HepG2 (cell line): ENCODE results near the gene ATP1A2. TPM values are rescaled to one million over a fixed set of nuclear protein-coding genes. Genes with fewer than 3 reads are reported as not detected.

Experiments
- ATF1 ChIP-seq: IDR thresholded peaks from 2 replicates; pipeline ENCODE4 v1.6.1; 2016; ENCODE audit warnings: mild to moderate bottlenecking, control low read depth
- FOSL1 ChIP-seq: sonication (generic); formaldehyde crosslinking; IDR thresholded peaks from 2 replicates; pipeline ENCODE4 v1.9.0; 2021; ENCODE audit warnings: missing genetic modification reagents, borderline replicate concordance
- GFI1 ChIP-seq: sonication (generic); formaldehyde crosslinking; IDR thresholded peaks from 2 replicates; pipeline ENCODE4 v1.5.0; 2020; ENCODE audit warnings: missing genetic modification reagents, mild to moderate bottlenecking, borderline replicate concordance
- HNRNPLL ChIP-seq: fragments of 200-400 bp; formaldehyde crosslinking; IDR thresholded peaks from 2 replicates; pipeline ENCODE4 v1.6.1; 2017; ENCODE audit warnings: mild to moderate bottlenecking, low read depth, low read length; ENCODE audit not compliant: poor library complexity, severe bottlenecking
- IRF2 ChIP-seq: IDR thresholded peaks from 2 replicates; pipeline ENCODE4 v1.6.1; 2018; ENCODE audit warnings: missing genetic modification reagents, missing compliant biosample characterization
- PHF5A ChIP-seq: IDR thresholded peaks from one replicate; pipeline ENCODE4 v1.6.1; 2018; ENCODE audit warnings: low read depth, missing genetic modification reagents; ENCODE audit not compliant: unreplicated experiment
- POLR2G ChIP-seq: fragments of 200-400 bp; formaldehyde crosslinking; IDR thresholded peaks from 2 replicates; pipeline ENCODE4 v1.6.1; 2018; ENCODE audit warnings: mild to moderate bottlenecking, low read depth, low read length, moderate library complexity
- SNAPC2 ChIP-seq: sonication (generic); formaldehyde crosslinking; IDR thresholded peaks from 2 replicates; pipeline ENCODE4 v1.8.1; 2022; ENCODE audit warnings: mild to moderate bottlenecking, missing genetic modification reagents
- SRSF4 ChIP-seq: fragments of 200-400 bp; formaldehyde crosslinking; IDR thresholded peaks from one replicate; pipeline ENCODE4 v1.6.1; 2018; ENCODE audit warnings: mild to moderate bottlenecking, low read depth, low read length, moderate library complexity; ENCODE audit not compliant: poor library complexity, severe bottlenecking
- TBP ChIP-seq: sonication (generic); formaldehyde crosslinking; IDR thresholded peaks from 2 replicates; pipeline ENCODE4 v1.5.0; 2020; ENCODE audit warnings: missing genetic modification reagents
- ZNF660 ChIP-seq: sonication (generic); formaldehyde crosslinking; IDR thresholded peaks from 2 replicates; pipeline ENCODE4 v1.5.1; 2020; ENCODE audit warnings: mild to moderate bottlenecking, low read depth, missing genetic modification reagents, borderline replicate concordance
- polyA plus RNA-seq, 8 experiments: library from polyadenylated mRNA; depleted of rRNA in 3 of 8; stranded (reverse) in 7 of 8; unstranded in 1 of 8; fragments of >200 nt; fragmentation: Illumina TruSeq in 4 of 8; extraction: Trizol in 4 of 8; gene quantifications; 2 replicates each; pipeline versions ENCODE4 v1.2.1 to v1.2.3, GENCODE V29; 2011 to 2016; ENCODE audit warnings: low read depth in 4 of 8, missing spikeins in 1 of 8, mixed read lengths in 1 of 8; ENCODE audit not compliant: insufficient read depth in 1 of 8
- total RNA-seq, 5 experiments: library from RNA; depleted of rRNA; stranded (reverse); fragments of >200 nt; fragmentation: Illumina TruSeq; extraction: Trizol; gene quantifications; 2 replicates each; pipeline ENCODE4 v1.2.3, GENCODE V29; 2016; ENCODE audit warnings: low read depth in 1 of 5
- TF ChIP-seq, protein P1 (sequence below): sonication (generic); formaldehyde crosslinking; IDR thresholded peaks from 2 replicates; pipeline ENCODE4 v1.8.0; 2022; ENCODE audit warnings: missing genetic modification reagents, mild to moderate bottlenecking, borderline replicate concordance
- TF ChIP-seq, protein P2 (sequence below): sonication (generic); formaldehyde crosslinking; IDR thresholded peaks from 2 replicates; pipeline ENCODE4 v1.4.0; 2020; ENCODE audit warnings: mild to moderate bottlenecking, missing genetic modification reagents, borderline replicate concordance
- TF ChIP-seq, protein P3 (sequence below): sonication (generic); formaldehyde crosslinking; IDR thresholded peaks from 2 replicates; pipeline ENCODE4 v1.8.0; 2022; ENCODE audit warnings: missing genetic modification reagents, mild to moderate bottlenecking, moderate library complexity, borderline replicate concordance
- TF ChIP-seq, protein P4 (sequence below): sonication (generic); formaldehyde crosslinking; IDR thresholded peaks from 2 replicates; pipeline ENCODE4 v1.4.0; 2020; ENCODE audit warnings: missing genetic modification reagents, borderline replicate concordance
- TF ChIP-seq, protein P5 (sequence below): sonication (generic); formaldehyde crosslinking; IDR thresholded peaks from 2 replicates; pipeline ENCODE4 v1.4.0; 2020; ENCODE audit warnings: missing genetic modification reagents

The ATP1A2 gene
- total and polyA plus RNA-seq, 2 of the 13 experiments (the other 11 are each of a cell fraction or from before 2014, with no cell fraction given) = 0.16 TPM; not detected in 1

DNA sequence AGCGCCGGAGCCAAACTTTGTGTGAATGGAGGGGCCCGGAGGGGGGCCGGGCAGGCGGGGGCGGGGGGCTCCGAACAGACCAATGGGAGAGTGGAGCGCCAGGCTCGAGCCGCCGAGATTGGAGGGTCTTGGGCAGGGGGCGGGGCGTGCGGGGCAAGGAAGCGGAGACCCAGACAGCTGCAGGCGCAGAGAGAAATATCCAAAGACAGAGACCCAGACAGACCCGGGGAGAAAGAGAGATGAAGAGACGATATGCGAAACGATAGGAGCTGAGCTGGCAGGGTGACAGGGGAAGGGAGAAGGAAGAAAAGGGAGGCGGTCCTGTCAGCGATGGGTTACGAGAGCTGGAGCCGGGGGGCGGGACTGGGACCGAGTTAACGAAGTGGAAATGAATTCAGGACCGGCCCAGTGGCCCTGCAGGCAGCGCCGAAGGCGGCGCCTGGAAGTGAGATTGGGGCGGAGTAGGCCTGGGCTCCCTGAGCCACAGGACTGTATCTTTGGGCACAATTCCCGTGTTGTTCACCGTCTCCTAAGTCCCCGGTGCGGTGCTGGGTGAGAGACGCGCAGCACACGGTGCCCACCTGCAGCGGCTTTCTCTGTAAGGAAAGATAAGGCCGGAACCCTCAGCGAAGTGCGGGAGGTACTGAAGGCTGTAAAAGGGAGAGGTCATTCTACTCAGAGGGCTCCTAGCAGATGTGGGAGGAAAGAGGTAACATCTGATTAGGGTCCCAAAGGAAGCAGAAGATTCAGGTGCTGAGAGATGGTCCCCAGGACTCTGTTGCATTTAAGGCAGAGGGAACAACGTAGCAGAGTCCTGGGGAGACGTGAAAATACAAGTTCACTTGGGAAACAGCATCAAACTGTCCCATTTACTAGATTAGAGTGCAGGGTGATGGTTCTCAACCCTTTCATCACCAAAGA is 45.1 kb upstream of the ATP1A2 start (continued):
- no peak for TF ChIP-seq HNRNPLL
- TF ChIP-seq, protein P1, sequence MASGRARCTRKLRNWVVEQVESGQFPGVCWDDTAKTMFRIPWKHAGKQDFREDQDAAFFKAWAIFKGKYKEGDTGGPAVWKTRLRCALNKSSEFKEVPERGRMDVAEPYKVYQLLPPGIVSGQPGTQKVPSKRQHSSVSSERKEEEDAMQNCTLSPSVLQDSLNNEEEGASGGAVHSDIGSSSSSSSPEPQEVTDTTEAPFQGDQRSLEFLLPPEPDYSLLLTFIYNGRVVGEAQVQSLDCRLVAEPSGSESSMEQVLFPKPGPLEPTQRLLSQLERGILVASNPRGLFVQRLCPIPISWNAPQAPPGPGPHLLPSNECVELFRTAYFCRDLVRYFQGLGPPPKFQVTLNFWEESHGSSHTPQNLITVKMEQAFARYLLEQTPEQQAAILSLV = no peak
- no peak for TF ChIP-seq IRF2 (CRISPR knock-in tag)
- TF ChIP-seq, protein P2, sequence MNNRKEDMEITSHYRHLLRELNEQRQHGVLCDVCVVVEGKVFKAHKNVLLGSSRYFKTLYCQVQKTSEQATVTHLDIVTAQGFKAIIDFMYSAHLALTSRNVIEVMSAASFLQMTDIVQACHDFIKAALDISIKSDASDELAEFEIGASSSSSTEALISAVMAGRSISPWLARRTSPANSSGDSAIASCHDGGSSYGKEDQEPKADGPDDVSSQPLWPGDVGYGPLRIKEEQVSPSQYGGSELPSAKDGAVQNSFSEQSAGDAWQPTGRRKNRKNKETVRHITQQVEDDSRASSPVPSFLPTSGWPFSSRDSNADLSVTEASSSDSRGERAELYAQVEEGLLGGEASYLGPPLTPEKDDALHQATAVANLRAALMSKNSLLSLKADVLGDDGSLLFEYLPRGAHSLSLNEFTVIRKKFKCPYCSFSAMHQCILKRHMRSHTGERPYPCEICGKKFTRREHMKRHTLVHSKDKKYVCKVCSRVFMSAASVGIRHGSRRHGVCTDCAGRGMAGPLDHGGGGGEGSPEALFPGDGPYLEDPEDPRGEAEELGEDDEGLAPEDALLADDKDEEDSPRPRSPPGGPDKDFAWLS = no peak
- no peak for TF ChIP-seq ATF1 (CRISPR knock-in tag)
- TF ChIP-seq, protein P3, sequence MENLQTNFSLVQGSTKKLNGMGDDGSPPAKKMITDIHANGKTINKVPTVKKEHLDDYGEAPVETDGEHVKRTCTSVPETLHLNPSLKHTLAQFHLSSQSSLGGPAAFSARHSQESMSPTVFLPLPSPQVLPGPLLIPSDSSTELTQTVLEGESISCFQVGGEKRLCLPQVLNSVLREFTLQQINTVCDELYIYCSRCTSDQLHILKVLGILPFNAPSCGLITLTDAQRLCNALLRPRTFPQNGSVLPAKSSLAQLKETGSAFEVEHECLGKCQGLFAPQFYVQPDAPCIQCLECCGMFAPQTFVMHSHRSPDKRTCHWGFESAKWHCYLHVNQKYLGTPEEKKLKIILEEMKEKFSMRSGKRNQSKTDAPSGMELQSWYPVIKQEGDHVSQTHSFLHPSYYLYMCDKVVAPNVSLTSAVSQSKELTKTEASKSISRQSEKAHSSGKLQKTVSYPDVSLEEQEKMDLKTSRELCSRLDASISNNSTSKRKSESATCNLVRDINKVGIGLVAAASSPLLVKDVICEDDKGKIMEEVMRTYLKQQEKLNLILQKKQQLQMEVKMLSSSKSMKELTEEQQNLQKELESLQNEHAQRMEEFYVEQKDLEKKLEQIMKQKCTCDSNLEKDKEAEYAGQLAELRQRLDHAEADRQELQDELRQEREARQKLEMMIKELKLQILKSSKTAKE = no peak
- no peak for TF ChIP-seq GFI1
- TF ChIP-seq, protein P4, sequence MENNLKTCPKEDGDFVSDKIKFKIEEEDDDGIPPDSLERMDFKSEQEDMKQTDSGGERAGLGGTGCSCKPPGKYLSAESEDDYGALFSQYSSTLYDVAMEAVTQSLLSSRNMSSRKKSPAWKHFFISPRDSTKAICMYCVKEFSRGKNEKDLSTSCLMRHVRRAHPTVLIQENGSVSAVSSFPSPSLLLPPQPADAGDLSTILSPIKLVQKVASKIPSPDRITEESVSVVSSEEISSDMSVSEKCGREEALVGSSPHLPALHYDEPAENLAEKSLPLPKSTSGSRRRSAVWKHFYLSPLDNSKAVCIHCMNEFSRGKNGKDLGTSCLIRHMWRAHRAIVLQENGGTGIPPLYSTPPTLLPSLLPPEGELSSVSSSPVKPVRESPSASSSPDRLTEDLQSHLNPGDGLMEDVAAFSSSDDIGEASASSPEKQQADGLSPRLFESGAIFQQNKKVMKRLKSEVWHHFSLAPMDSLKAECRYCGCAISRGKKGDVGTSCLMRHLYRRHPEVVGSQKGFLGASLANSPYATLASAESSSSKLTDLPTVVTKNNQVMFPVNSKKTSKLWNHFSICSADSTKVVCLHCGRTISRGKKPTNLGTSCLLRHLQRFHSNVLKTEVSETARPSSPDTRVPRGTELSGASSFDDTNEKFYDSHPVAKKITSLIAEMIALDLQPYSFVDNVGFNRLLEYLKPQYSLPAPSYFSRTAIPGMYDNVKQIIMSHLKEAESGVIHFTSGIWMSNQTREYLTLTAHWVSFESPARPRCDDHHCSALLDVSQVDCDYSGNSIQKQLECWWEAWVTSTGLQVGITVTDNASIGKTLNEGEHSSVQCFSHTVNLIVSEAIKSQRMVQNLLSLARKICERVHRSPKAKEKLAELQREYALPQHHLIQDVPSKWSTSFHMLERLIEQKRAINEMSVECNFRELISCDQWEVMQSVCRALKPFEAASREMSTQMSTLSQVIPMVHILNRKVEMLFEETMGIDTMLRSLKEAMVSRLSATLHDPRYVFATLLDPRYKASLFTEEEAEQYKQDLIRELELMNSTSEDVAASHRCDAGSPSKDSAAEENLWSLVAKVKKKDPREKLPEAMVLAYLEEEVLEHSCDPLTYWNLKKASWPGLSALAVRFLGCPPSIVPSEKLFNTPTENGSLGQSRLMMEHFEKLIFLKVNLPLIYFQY (CRISPR knock-in tag) = peak; percentile 58; the same call in 1 of the 2 replicates
- TF ChIP-seq SNAPC2 = no peak
- TF ChIP-seq FOSL1 = no peak
- no peak for TF ChIP-seq SRSF4
- peak; percentile 67 for TF ChIP-seq POLR2G
- TF ChIP-seq PHF5A = no peak
- TF ChIP-seq TBP (CRISPR knock-in tag) = no peak
- no peak for TF ChIP-seq ZNF660
- TF ChIP-seq, protein P5, sequence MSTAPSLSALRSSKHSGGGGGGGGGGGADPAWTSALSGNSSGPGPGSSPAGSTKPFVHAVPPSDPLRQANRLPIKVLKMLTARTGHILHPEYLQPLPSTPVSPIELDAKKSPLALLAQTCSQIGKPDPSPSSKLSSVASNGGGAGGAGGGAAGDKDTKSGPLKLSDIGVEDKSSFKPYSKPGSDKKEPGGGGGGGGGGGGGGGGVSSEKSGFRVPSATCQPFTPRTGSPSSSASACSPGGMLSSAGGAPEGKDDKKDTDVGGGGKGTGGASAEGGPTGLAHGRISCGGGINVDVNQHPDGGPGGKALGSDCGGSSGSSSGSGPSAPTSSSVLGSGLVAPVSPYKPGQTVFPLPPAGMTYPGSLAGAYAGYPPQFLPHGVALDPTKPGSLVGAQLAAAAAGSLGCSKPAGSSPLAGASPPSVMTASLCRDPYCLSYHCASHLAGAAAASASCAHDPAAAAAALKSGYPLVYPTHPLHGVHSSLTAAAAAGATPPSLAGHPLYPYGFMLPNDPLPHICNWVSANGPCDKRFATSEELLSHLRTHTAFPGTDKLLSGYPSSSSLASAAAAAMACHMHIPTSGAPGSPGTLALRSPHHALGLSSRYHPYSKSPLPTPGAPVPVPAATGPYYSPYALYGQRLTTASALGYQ (CRISPR knock-in tag) = no peak
